Kidney (tissue), 14 donors: ENCODE data around the gene FBN2. TPM values are rescaled to one million over a fixed set of nuclear protein-coding genes. Genes with fewer than 3 reads are reported as not detected.
A peak's percentile ranks its signal among the peaks of the same experiment; 100 is the strongest.

Experiments
- DNase-seq, 5 donors: peaks; one replicate each; pipeline ENCODE4 v3.0.0-alpha.2; 2013 to 2020
- FAIRE-seq: peaks from 2 replicates; lab custom pipeline; 2012; peaks lifted over from hg19 to GRCh38; lab: Jason Lieb, UNC
- H3K27ac ChIP-seq, 2 donors: one replicate each; pipeline ENCODE4 v1.7.0; 2013; ENCODE audit warnings: low read depth in 2 of 2, low read length in 2 of 2, inconsistent platforms in 1 of 2
- H3K27me3 ChIP-seq: one replicate; pipeline ENCODE4 v1.7.1; 2013; ENCODE audit warnings: low read length, inconsistent platforms; ENCODE audit not compliant: control insufficient read depth, insufficient read depth
- H3K36me3 ChIP-seq, 3 donors: one replicate each; pipeline versions ENCODE4 v1.7.0 to v1.7.1; 2013; ENCODE audit warnings: low read length in 3 of 3, control low read depth in 1 of 3, inconsistent platforms in 1 of 3; ENCODE audit not compliant: insufficient read depth in 3 of 3, control insufficient read depth in 2 of 3
- H3K4me1 ChIP-seq, 3 donors: one replicate each; pipeline versions ENCODE4 v1.7.0 to v1.7.1; 2013; ENCODE audit warnings: low read length in 3 of 3, inconsistent platforms in 1 of 3, low read depth in 1 of 3; ENCODE audit not compliant: control insufficient read depth in 2 of 3, insufficient read depth in 2 of 3
- H3K4me3 ChIP-seq, 3 donors: one replicate each; pipeline versions ENCODE4 v1.7.0 to v1.8.1; 2013; ENCODE audit warnings: low read length in 3 of 3, control low read depth in 1 of 3, inconsistent platforms in 1 of 3
- H3K9ac ChIP-seq, 3 donors: one replicate each; pipeline versions ENCODE4 v1.7.0 to v1.7.1; 2013; ENCODE audit warnings: low read length in 3 of 3, control low read depth in 1 of 3, inconsistent platforms in 1 of 3
- H3K9me3 ChIP-seq, 3 donors: one replicate each; pipeline versions ENCODE4 v1.7.0 to v1.7.1; 2013; ENCODE audit warnings: low read length in 3 of 3, control low read depth in 1 of 3, inconsistent platforms in 1 of 3; ENCODE audit not compliant: control insufficient read depth in 2 of 3, insufficient read depth in 1 of 3
- intact Hi-C: fragments of 100-400 bp; cut with DNase I; formaldehyde crosslinking; loops from one replicate; pipeline ENCODE4 v1.11.1; 2022
- polyA plus RNA-seq: library from polyadenylated mRNA; stranded (reverse); fragments of 350-450 nt; fragmentation: Illumina TruSeq; extraction: RNeasy Lipid Tissue Mini Kit (QIAGEN cat#74804); gene quantifications from one replicate; pipeline ENCODE4 v1.2.3, GENCODE V29; 2014; ENCODE audit warnings: low read depth, low replicate concordance; ENCODE audit not compliant: insufficient read depth
- total RNA-seq: library from RNA; stranded (reverse); fragmentation: NEBNext Ultra II Directional; extraction: Animal tissue kit (Norgen Biotek cat#: 25700); gene quantifications from one replicate; pipeline ENCODE4 v1.2.1, GENCODE V29; 2021
- TF ChIP-seq, protein P1 (sequence below): IDR thresholded peaks from 3 replicates; pipeline ENCODE4 v1.5.1; 2012; ENCODE audit warnings: mild to moderate bottlenecking, moderate library complexity, borderline replicate concordance; ENCODE audit not compliant: insufficient read depth; ENCODE audit errors: extremely low read depth
- donor health status: control.
- donor health status: control.
- donor health status: control.
- donor health status: control.
- donor health status: control.
- donor health status: DM: yes; HTN: yes; CAD: no.
- donor health status: Normal renal cell carcinoma (clear cell type).

The FBN2 gene
- total and polyA plus RNA-seq, 2 donors from 2014 or later = 0.11 to 1.0 TPM

DNA sequence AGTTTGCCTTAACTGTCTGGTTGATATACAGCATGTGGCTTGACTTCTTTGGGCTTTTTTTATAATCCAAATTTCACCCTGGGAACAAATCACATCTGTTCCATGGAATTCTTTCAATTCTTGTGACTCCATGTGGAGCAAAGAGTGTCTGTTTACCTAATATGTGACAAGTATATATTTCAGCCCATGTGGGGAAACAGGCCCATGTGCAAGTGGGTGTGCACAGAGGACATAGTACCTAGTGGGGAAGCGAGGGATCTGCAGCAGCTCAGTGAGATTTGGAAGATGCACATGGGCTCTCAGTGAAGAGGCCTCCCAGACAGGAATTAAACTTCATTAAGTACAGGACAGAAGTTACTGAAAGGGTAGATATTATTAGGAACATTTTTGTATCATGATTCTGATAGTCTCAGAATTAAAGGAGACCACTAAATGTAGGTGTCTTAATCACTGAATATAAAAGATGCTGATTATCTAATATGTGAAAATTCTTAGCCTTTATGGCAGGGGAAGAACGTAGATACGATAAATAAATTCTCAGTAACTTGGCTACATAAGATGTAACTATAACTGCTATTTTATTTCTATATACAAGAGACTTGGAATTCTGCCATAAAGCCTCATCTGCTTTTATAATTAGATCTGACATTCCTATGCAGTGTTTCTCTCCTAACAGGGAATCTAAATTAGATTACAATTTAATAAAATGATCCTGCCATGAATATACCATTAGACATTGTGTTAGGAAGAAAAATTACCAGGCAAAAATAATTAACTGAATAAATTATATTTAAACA lies 273.3 kb downstream of the FBN2 start:
- Histone ChIP-seq H3K36me3 (peaks cover 0 to 2% (median 0%) of the 10 kb centered on the region in 3 donors), H3K9ac (no peak overlapping the region), H3K27ac (no peak overlapping the region), H3K27me3 (no peaks in the 10 kb centered on the region), H3K4me1 (no peaks in the 10 kb centered on the region), H3K9me3 (no peaks in the 10 kb centered on the region), H3K4me3 (no peak overlapping the region)
- FAIRE-seq (no peak), DNase-seq (peak in 1 of 5 donors; percentile 29)
- intact Hi-C loops = no loop called here
- TF ChIP-seq, protein P1, sequence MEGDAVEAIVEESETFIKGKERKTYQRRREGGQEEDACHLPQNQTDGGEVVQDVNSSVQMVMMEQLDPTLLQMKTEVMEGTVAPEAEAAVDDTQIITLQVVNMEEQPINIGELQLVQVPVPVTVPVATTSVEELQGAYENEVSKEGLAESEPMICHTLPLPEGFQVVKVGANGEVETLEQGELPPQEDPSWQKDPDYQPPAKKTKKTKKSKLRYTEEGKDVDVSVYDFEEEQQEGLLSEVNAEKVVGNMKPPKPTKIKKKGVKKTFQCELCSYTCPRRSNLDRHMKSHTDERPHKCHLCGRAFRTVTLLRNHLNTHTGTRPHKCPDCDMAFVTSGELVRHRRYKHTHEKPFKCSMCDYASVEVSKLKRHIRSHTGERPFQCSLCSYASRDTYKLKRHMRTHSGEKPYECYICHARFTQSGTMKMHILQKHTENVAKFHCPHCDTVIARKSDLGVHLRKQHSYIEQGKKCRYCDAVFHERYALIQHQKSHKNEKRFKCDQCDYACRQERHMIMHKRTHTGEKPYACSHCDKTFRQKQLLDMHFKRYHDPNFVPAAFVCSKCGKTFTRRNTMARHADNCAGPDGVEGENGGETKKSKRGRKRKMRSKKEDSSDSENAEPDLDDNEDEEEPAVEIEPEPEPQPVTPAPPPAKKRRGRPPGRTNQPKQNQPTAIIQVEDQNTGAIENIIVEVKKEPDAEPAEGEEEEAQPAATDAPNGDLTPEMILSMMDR = no peak

DNA sequence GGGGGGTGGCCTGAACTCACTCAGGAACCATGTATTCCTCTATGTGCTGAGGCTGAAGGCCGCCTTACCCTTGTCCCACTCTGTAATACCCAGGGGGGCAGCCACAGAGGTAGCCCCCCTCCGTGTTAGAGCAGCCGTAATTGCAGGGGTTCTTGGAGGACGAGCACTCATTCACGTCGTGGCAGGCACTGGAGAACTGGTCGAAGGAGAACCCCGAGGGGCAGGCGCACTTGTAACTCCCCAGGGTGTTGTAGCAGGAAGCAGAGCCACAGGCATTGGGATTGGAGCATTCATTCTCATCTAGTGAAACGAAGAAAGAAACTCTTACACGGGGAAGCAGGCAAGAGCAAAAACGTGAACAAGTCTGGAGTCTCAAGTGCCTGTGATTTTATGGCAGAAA lies 274.7 kb downstream of the FBN2 start:
- H3K36me3 ChIP-seq = peaks cover 0 to 5% (median 0%) of the 10 kb centered on the region in 3 donors
- no peaks in the 10 kb centered on the region for H3K4me1 ChIP-seq
- intact Hi-C loops = no loop called here
- DNase-seq (no peak), FAIRE-seq (no peak)
- no peak overlapping the region for H3K4me3 ChIP-seq
- no peaks in the 10 kb centered on the region for H3K9me3 ChIP-seq
- no peak overlapping the region for H3K9ac ChIP-seq
- no peaks in the 10 kb centered on the region for H3K27me3 ChIP-seq
- TF ChIP-seq, protein P1 = no peak
- H3K27ac ChIP-seq = no peak overlapping the region

- DNase-seq = no peak
- no peak overlapping the region for H3K27ac ChIP-seq
- H3K4me3 ChIP-seq = no peak overlapping the region
- TF ChIP-seq, protein P1 = no peak
- no peaks in the 10 kb centered on the region for H3K4me1 ChIP-seq
- no peaks in the 10 kb centered on the region for H3K27me3 ChIP-seq
- no peak for FAIRE-seq
- H3K9me3 ChIP-seq = no peaks in the 10 kb centered on the region
- intact Hi-C loops = no loop called here
- peaks cover 0 to 7% (median 0%) of the 10 kb centered on the region in 3 donors for H3K36me3 ChIP-seq
- no peak overlapping the region for H3K9ac ChIP-seq
These were observed 275.1 kb downstream of the FBN2 start for GRCh38 chr5:128262911-128263310.
